PC-3 (cell line): Measurements from ENCODE around the gene PLEKHH1.

Experiments
- EZH2 ChIP-seq: fragments of 300-600 bp; sonication (generic); IDR thresholded peaks from one replicate; pipeline ENCODE4 v1.6.1; 2017; ENCODE audit warnings: antibody characterized with exemption, mild to moderate bottlenecking, low read length; ENCODE audit not compliant: unreplicated experiment
- EZH2phosphoT487 ChIP-seq: fragments of 300-600 bp; sonication (generic); IDR thresholded peaks from 2 replicates; pipeline ENCODE4 v1.6.1; 2018; ENCODE audit warnings: mild to moderate bottlenecking, antibody characterized with exemption, low read length, borderline replicate concordance
- TF ChIP-seq, protein P1 (sequence below): fragments of 300-600 bp; sonication (generic); conservative IDR thresholded peaks from 2 replicates; pipeline ENCODE4 v1.5.1; 2017; ENCODE audit warnings: antibody characterized with exemption, low read depth, mild to moderate bottlenecking, low read length

DNA sequence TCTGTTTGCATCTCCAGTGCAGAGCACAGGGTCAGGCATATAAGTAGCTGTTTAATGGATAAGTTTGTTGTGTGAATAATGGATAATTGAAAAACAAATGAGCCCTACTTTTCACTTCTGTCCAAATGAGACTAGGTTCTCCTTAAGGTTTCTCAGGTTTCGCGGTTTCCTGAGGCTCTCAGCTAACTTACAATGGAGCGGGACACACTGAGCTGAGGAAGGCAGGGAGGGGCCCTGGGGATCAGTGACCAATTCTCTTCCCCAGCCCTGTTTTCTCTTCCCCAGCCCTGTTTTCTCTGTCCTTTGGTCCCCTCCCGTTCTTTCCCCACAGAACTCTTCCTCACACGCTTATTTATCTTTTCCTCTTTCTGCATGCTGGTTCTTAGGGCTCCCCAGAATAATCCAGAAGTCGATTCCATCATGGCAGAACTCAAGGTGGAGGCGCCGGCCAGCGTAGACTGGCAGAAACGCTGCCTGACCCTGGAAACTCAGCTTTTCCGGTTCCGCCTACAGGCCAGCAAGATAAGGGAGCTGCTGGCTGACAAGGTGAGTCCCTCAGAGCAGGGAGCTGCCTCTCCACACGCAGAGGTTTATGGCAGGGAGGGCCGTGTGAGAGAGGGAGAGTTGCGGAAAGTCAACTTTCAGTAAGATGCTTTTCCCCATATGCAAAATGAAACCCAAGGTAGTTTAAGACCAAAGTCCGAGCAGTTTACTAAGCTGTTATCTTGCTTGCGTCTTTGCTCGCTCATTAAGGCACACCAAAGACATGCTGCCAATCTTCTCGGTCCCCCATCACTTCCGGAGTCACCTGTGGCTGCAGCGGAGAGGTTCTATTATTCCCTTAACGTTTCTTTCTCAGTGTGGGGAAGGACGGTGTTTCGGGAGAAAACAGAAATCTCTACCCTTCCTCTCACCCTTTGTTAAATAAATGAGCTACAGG is 8.6 kb downstream of the PLEKHH1 start:
- TF ChIP-seq, protein P1, sequence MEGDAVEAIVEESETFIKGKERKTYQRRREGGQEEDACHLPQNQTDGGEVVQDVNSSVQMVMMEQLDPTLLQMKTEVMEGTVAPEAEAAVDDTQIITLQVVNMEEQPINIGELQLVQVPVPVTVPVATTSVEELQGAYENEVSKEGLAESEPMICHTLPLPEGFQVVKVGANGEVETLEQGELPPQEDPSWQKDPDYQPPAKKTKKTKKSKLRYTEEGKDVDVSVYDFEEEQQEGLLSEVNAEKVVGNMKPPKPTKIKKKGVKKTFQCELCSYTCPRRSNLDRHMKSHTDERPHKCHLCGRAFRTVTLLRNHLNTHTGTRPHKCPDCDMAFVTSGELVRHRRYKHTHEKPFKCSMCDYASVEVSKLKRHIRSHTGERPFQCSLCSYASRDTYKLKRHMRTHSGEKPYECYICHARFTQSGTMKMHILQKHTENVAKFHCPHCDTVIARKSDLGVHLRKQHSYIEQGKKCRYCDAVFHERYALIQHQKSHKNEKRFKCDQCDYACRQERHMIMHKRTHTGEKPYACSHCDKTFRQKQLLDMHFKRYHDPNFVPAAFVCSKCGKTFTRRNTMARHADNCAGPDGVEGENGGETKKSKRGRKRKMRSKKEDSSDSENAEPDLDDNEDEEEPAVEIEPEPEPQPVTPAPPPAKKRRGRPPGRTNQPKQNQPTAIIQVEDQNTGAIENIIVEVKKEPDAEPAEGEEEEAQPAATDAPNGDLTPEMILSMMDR, result no peak
- TF ChIP-seq EZH2phosphoT487, result no peak
- no peak for TF ChIP-seq EZH2
